ENCODE measurements around the gene CD38. TPM values are rescaled to one million over a fixed set of nuclear protein-coding genes. Genes with fewer than 3 reads are reported as not detected.

The CD38 gene
- total RNA-seq, 1 donor from 2014 or later = 0.08 TPM

- H3K27ac Mint-ChIP-seq (ENCODE audit: unreplicated experiment) = no peak overlapping the region
- no peaks in the 10 kb centered on the region for H3K9me3 Mint-ChIP-seq (ENCODE audit: unreplicated experiment)
- DNase-seq (ENCODE audit: extremely low spot score, unreplicated experiment) = no peak
Observed at GRCh38 chr4:15894921-15895916, 117.1 kb downstream of the CD38 start.

DNA sequence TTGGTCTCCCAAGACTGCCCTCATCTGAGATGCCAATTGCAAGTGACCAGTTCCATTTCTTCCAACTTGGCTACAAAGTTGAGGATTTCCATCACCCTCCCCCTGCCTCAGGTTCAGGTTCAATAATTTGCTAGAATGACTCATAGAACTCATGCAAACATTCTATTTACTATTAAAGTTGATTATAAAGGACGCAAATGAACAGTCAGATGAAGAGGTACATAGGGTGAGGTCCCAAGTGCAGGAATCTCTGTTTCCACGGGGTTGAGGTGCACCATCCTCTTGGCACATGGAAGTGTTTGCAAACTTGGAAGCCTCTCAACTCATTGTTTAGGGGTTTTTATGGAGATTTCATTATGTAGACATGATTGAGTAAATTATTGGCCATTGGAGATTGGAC lies 119.4 kb downstream of the CD38 start:
- DNase-seq (ENCODE audit: extremely low spot score, unreplicated experiment) = no peak
- Mint-ChIP-seq H3K9me3 (ENCODE audit: unreplicated experiment) (no peaks in the 10 kb centered on the region), H3K4me1 (ENCODE audit: unreplicated experiment) (peaks cover 29% of the 10 kb centered on the region), H3K36me3 (ENCODE audit: unreplicated experiment) (no peaks in the 10 kb centered on the region), H3K27me3 (ENCODE audit: unreplicated experiment) (no peaks in the 10 kb centered on the region), H3K27ac (ENCODE audit: unreplicated experiment) (peak overlapping the region; percentile 17), H3K4me3 (ENCODE audit: unreplicated experiment) (no peak overlapping the region)
- TF ChIP-seq, protein P1, sequence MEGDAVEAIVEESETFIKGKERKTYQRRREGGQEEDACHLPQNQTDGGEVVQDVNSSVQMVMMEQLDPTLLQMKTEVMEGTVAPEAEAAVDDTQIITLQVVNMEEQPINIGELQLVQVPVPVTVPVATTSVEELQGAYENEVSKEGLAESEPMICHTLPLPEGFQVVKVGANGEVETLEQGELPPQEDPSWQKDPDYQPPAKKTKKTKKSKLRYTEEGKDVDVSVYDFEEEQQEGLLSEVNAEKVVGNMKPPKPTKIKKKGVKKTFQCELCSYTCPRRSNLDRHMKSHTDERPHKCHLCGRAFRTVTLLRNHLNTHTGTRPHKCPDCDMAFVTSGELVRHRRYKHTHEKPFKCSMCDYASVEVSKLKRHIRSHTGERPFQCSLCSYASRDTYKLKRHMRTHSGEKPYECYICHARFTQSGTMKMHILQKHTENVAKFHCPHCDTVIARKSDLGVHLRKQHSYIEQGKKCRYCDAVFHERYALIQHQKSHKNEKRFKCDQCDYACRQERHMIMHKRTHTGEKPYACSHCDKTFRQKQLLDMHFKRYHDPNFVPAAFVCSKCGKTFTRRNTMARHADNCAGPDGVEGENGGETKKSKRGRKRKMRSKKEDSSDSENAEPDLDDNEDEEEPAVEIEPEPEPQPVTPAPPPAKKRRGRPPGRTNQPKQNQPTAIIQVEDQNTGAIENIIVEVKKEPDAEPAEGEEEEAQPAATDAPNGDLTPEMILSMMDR (IDR thresholded peaks at IDR 0.05) = no peak

More at GRCh38 chr4:15894921-15895916, 117.1 kb downstream of the CD38 start:
- Mint-ChIP-seq H3K4me1 (ENCODE audit: unreplicated experiment) (peaks cover 37% of the 10 kb centered on the region), H3K36me3 (ENCODE audit: unreplicated experiment) (no peaks in the 10 kb centered on the region), H3K4me3 (ENCODE audit: unreplicated experiment) (no peak overlapping the region), H3K27me3 (ENCODE audit: unreplicated experiment) (no peaks in the 10 kb centered on the region)
- TF ChIP-seq, protein P1 (IDR thresholded peaks at IDR 0.05) = no peak

DNA sequence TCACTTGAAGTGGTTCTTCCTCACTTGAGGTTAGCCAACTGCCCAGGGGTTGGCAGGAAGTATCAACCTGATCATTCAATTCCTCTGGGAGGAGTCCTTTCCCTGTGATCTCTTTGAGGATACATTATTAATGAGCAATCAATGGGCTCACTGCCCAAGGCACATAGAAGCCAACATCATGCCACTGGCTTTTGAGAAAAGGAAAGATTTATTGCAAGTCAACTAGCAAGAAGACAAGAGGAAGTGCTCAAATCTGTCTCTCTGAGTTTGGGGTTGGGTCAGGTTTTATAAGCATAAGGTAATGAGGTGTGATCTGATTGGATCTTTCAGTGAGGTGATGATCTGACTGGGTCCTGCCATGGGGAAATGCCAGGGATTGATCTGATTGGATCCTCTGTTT lies 120.8 kb downstream of the CD38 start:
- no peak overlapping the region for H3K4me3 Mint-ChIP-seq (ENCODE audit: unreplicated experiment)
- H3K4me1 Mint-ChIP-seq (ENCODE audit: unreplicated experiment) = peaks cover 21% of the 10 kb centered on the region
- no peaks in the 10 kb centered on the region for H3K27me3 Mint-ChIP-seq (ENCODE audit: unreplicated experiment)
- no peaks in the 10 kb centered on the region for H3K36me3 Mint-ChIP-seq (ENCODE audit: unreplicated experiment)
- TF ChIP-seq, protein P1 (IDR thresholded peaks at IDR 0.05) = no peak
- H3K27ac Mint-ChIP-seq (ENCODE audit: unreplicated experiment) = no peak overlapping the region
- H3K9me3 Mint-ChIP-seq (ENCODE audit: unreplicated experiment) = no peaks in the 10 kb centered on the region
- no peak for DNase-seq (ENCODE audit: extremely low spot score, unreplicated experiment)

- no peak overlapping the region for H3K27ac Mint-ChIP-seq (ENCODE audit: unreplicated experiment)
- no peak overlapping the region for H3K4me3 Mint-ChIP-seq (ENCODE audit: unreplicated experiment)
- DNase-seq (ENCODE audit: extremely low spot score, unreplicated experiment) = no peak
- no peaks in the 10 kb centered on the region for H3K27me3 Mint-ChIP-seq (ENCODE audit: unreplicated experiment)
- TF ChIP-seq, protein P1 (IDR thresholded peaks at IDR 0.05) = no peak
- no peaks in the 10 kb centered on the region for H3K36me3 Mint-ChIP-seq (ENCODE audit: unreplicated experiment)
- peaks cover 15% of the 10 kb centered on the region for H3K4me1 Mint-ChIP-seq (ENCODE audit: unreplicated experiment)
- peaks cover 3% of the 10 kb centered on the region for H3K9me3 Mint-ChIP-seq (ENCODE audit: unreplicated experiment)
Observed at GRCh38 chr4:15899511-15899910, 121.4 kb downstream of the CD38 start.

GRCh38 chr4:15901007-15901406 lies 122.9 kb downstream of the CD38 start:
- Mint-ChIP-seq H3K4me3 (ENCODE audit: unreplicated experiment) (no peak overlapping the region), H3K27me3 (ENCODE audit: unreplicated experiment) (no peaks in the 10 kb centered on the region), H3K4me1 (ENCODE audit: unreplicated experiment) (peaks cover 9% of the 10 kb centered on the region), H3K9me3 (ENCODE audit: unreplicated experiment) (peaks cover 9% of the 10 kb centered on the region), H3K36me3 (ENCODE audit: unreplicated experiment) (no peaks in the 10 kb centered on the region), H3K27ac (ENCODE audit: unreplicated experiment) (no peak overlapping the region)
- TF ChIP-seq, protein P1 (IDR thresholded peaks at IDR 0.05) = no peak
- no peak for DNase-seq (ENCODE audit: extremely low spot score, unreplicated experiment)
